ENCODE measurements around the gene HLA-A. TPM values are rescaled to one million over a fixed set of nuclear protein-coding genes. Genes with fewer than 3 reads are reported as not detected.

The HLA-A gene
- total RNA-seq, 1 donor: 268 TPM

GRCh38 chr6:29912840-29913239 lies 29.5 kb upstream of the HLA-A start:
- TF ChIP-seq CTCF (IDR thresholded peaks at IDR 0.05; ENCODE audit: extremely low read depth, low read depth, low read length): no peak
- no peak overlapping the region for H3K27ac ChIP-seq (ENCODE audit: low read depth, low read length)
- DNase-seq (ENCODE audit: insufficient read length, low spot score, missing footprints): no peak
- H3K4me3 ChIP-seq (ENCODE audit: insufficient read depth, low read length): no peak overlapping the region
- no peak overlapping the region for H2AFZ ChIP-seq (ENCODE audit: low read length)
- no peaks in the 10 kb centered on the region for H3K9me3 ChIP-seq (ENCODE audit: low read depth, low read length)
- no peaks in the 10 kb centered on the region for H3K79me2 ChIP-seq (ENCODE audit: insufficient read depth, low read length)
- H4K20me1 ChIP-seq (ENCODE audit: insufficient read depth, low read length): no peaks in the 10 kb centered on the region
- H3K36me3 ChIP-seq (ENCODE audit: insufficient read depth, low read length): no peaks in the 10 kb centered on the region
- H3K4me2 ChIP-seq (ENCODE audit: insufficient read depth, low read length): no peak overlapping the region
- no peaks in the 10 kb centered on the region for H3K4me1 ChIP-seq (ENCODE audit: insufficient read depth, low read length)
- H3K27me3 ChIP-seq (ENCODE audit: insufficient read depth, low read length): no peaks in the 10 kb centered on the region

- Histone ChIP-seq H2AFZ (ENCODE audit: low read length) (no peak overlapping the region), H3K79me2 (ENCODE audit: insufficient read depth, low read length) (no peaks in the 10 kb centered on the region), H3K27ac (ENCODE audit: low read depth, low read length) (no peak overlapping the region), H3K4me3 (ENCODE audit: insufficient read depth, low read length) (no peak overlapping the region), H4K20me1 (ENCODE audit: insufficient read depth, low read length) (no peaks in the 10 kb centered on the region), H3K36me3 (ENCODE audit: insufficient read depth, low read length) (no peaks in the 10 kb centered on the region), H3K4me1 (ENCODE audit: insufficient read depth, low read length) (no peaks in the 10 kb centered on the region), H3K4me2 (ENCODE audit: insufficient read depth, low read length) (no peak overlapping the region), H3K9me3 (ENCODE audit: low read depth, low read length) (no peaks in the 10 kb centered on the region), H3K27me3 (ENCODE audit: insufficient read depth, low read length) (no peaks in the 10 kb centered on the region)
- no peak for DNase-seq (ENCODE audit: insufficient read length, low spot score, missing footprints)
- no peak for TF ChIP-seq CTCF (IDR thresholded peaks at IDR 0.05; ENCODE audit: extremely low read depth, low read depth, low read length)
Measured at GRCh38 chr6:29916741-29917140, 25.6 kb upstream of the HLA-A start.

GRCh38 chr6:29917857-29918256 lies 24.5 kb upstream of the HLA-A start:
- Histone ChIP-seq H4K20me1 (ENCODE audit: insufficient read depth, low read length) (no peaks in the 10 kb centered on the region), H3K9me3 (ENCODE audit: low read depth, low read length) (no peaks in the 10 kb centered on the region), H3K27ac (ENCODE audit: low read depth, low read length) (no peak overlapping the region), H3K27me3 (ENCODE audit: insufficient read depth, low read length) (no peaks in the 10 kb centered on the region), H3K4me3 (ENCODE audit: insufficient read depth, low read length) (no peak overlapping the region), H3K79me2 (ENCODE audit: insufficient read depth, low read length) (no peaks in the 10 kb centered on the region), H3K36me3 (ENCODE audit: insufficient read depth, low read length) (no peaks in the 10 kb centered on the region), H3K4me2 (ENCODE audit: insufficient read depth, low read length) (no peak overlapping the region), H3K4me1 (ENCODE audit: insufficient read depth, low read length) (no peaks in the 10 kb centered on the region), H2AFZ (ENCODE audit: low read length) (no peak overlapping the region)
- TF ChIP-seq CTCF (IDR thresholded peaks at IDR 0.05; ENCODE audit: extremely low read depth, low read depth, low read length): no peak
- DNase-seq (ENCODE audit: insufficient read length, low spot score, missing footprints): no peak

GRCh38 chr6:29919506-29920445 lies 22.6 kb upstream of the HLA-A start:
- Histone ChIP-seq H3K4me2 (ENCODE audit: insufficient read depth, low read length) (no peak overlapping the region), H3K27ac (ENCODE audit: low read depth, low read length) (no peak overlapping the region), H3K4me3 (ENCODE audit: insufficient read depth, low read length) (no peak overlapping the region), H3K79me2 (ENCODE audit: insufficient read depth, low read length) (no peaks in the 10 kb centered on the region), H3K36me3 (ENCODE audit: insufficient read depth, low read length) (no peaks in the 10 kb centered on the region), H3K9me3 (ENCODE audit: low read depth, low read length) (no peaks in the 10 kb centered on the region), H2AFZ (ENCODE audit: low read length) (no peak overlapping the region), H3K4me1 (ENCODE audit: insufficient read depth, low read length) (no peaks in the 10 kb centered on the region), H4K20me1 (ENCODE audit: insufficient read depth, low read length) (no peaks in the 10 kb centered on the region), H3K27me3 (ENCODE audit: insufficient read depth, low read length) (no peaks in the 10 kb centered on the region)
- no peak for DNase-seq (ENCODE audit: insufficient read length, low spot score, missing footprints)
- no peak for TF ChIP-seq CTCF (IDR thresholded peaks at IDR 0.05; ENCODE audit: extremely low read depth, low read depth, low read length)
